Keratinocyte (primary cell): ENCODE results near the gene PRODH2. TPM values are rescaled to one million over a fixed set of nuclear protein-coding genes. Genes with fewer than 3 reads are reported as not detected.

Experiments used
- DNase-seq: peaks from one replicate; pipeline ENCODE4 v3.0.0-alpha.2; 2011; ENCODE audit warnings: low read depth, missing footprints, low spot score
- FAIRE-seq: peaks from 2 replicates; lab custom pipeline; 2011; peaks lifted over from hg19 to GRCh38; lab: Jason Lieb, UNC
- H2AFZ ChIP-seq: 2 replicates; pipeline ENCODE4 v1.6.0; 2012; ENCODE audit warnings: low read length, control low read depth, inconsistent platforms; ENCODE audit not compliant: control insufficient read depth
- H3K27ac ChIP-seq: 2 replicates; pipeline ENCODE4 v1.5.1; 2011; ENCODE audit warnings: low read length; ENCODE audit not compliant: control insufficient read depth, insufficient read depth
- H3K27me3 ChIP-seq: 3 replicates; pipeline ENCODE4 v1.6.0; 2011; ENCODE audit warnings: low read length; ENCODE audit not compliant: control insufficient read depth, insufficient read depth; ENCODE audit errors: extremely low read depth
- H3K36me3 ChIP-seq, 2 experiments: 2 replicates in 1 of 2; 3 replicates in 1 of 2; pipeline ENCODE4 v1.5.1; 2011; ENCODE audit warnings: low read length in 2 of 2, mild to moderate bottlenecking in 1 of 2; ENCODE audit not compliant: control insufficient read depth in 2 of 2, insufficient read depth in 2 of 2; ENCODE audit errors: extremely low read depth in 1 of 2
- H3K4me1 ChIP-seq: 3 replicates; pipeline ENCODE4 v1.5.1; 2011; ENCODE audit warnings: low read length; ENCODE audit not compliant: control insufficient read depth, insufficient read depth; ENCODE audit errors: extremely low read depth
- H3K4me2 ChIP-seq: 3 replicates; pipeline ENCODE4 v1.6.0; 2011; ENCODE audit warnings: low read depth, low read length; ENCODE audit not compliant: control insufficient read depth, insufficient read depth; ENCODE audit errors: extremely low read depth
- H3K4me3 ChIP-seq, 3 experiments: fragments of 200-600 bp in 1 of 3; sonication (generic) in 1 of 3; 2 replicates in 2 of 3; 3 replicates in 1 of 3; pipeline ENCODE4 v1.5.1; 2011 to 2016; ENCODE audit warnings: low read length in 3 of 3, mild to moderate bottlenecking in 3 of 3, control low read depth in 2 of 3, inconsistent platforms in 1 of 3, low read depth in 1 of 3, mixed read lengths in 1 of 3, mixed run types in 1 of 3, moderate library complexity in 1 of 3; ENCODE audit not compliant: control insufficient read depth in 2 of 3, insufficient read depth in 2 of 3; ENCODE audit errors: extremely low read depth in 1 of 3
- H3K79me2 ChIP-seq: 2 replicates; pipeline ENCODE4 v1.6.0; 2012; ENCODE audit warnings: low read length; ENCODE audit not compliant: control insufficient read depth, insufficient read depth
- H3K9ac ChIP-seq: 3 replicates; pipeline ENCODE4 v1.6.0; 2011; ENCODE audit warnings: low read length; ENCODE audit not compliant: control insufficient read depth, insufficient read depth; ENCODE audit errors: extremely low read depth
- H3K9me1 ChIP-seq: 3 replicates; pipeline ENCODE4 v1.6.0; 2011; ENCODE audit warnings: low read length; ENCODE audit not compliant: control insufficient read depth, insufficient read depth; ENCODE audit errors: extremely low read depth
- H3K9me3 ChIP-seq: 2 replicates; pipeline ENCODE4 v1.5.1; 2012; ENCODE audit warnings: low read depth, low read length; ENCODE audit not compliant: control insufficient read depth
- H4K20me1 ChIP-seq: 3 replicates; pipeline ENCODE4 v1.6.0; 2011; ENCODE audit warnings: low read length; ENCODE audit not compliant: control insufficient read depth, insufficient read depth; ENCODE audit errors: extremely low read depth
- CTCF ChIP-seq, 3 experiments: IDR thresholded peaks in 1 of 3; conservative IDR thresholded peaks in 1 of 3; optimal IDR thresholded peaks in 1 of 3; 2 replicates in 2 of 3; 3 replicates in 1 of 3; pipeline versions ENCODE3 to v1.5.1; 2011; ENCODE audit warnings: low read length in 3 of 3, mild to moderate bottlenecking in 3 of 3, moderate library complexity in 2 of 3, control low read depth in 1 of 3, inconsistent platforms in 1 of 3; ENCODE audit not compliant: insufficient read depth in 2 of 3; ENCODE audit errors: extremely low read depth in 1 of 3
- EZH2 ChIP-seq: IDR thresholded peaks from one replicate; pipeline ENCODE4 v1.6.1; 2012; ENCODE audit warnings: inconsistent platforms, mild to moderate bottlenecking, low read length, moderate library complexity
- dilution Hi-C: fragments of 300-500 bp; cut with MboI; formaldehyde crosslinking; loops from one replicate; pipeline ENCODE4 v1.7.0; 2020; ENCODE audit warnings: low sequenced_read_pairs; ENCODE audit not compliant: extremely low pct_ligation_motif_present
- polyA plus RNA-seq, 5 experiments: library from polyadenylated mRNA; depleted of rRNA in 3 of 5; stranded (reverse) in 3 of 5; stranded (forward) in 1 of 5; unstranded in 1 of 5; fragments of >200 nt; gene quantifications; 1 replicate in 1 of 5; 2 replicates in 3 of 5; 3 replicates in 1 of 5; pipeline versions ENCODE4 v1.2.1 to v1.2.3, GENCODE V29; 2011 to 2012; ENCODE audit warnings: missing spikeins in 2 of 5, low read depth in 1 of 5, low replicate concordance in 1 of 5

Gene PRODH2
- polyA plus RNA-seq, 1 donor (not counting 4 experiments of a cell fraction or from before 2014, with no cell fraction given), result not detected

GRCh38 chr19:35848919-35849505, 36.4 kb upstream of the PRODH2 start:
- H3K9ac ChIP-seq, result no peak overlapping the region
- H3K4me3 ChIP-seq, result no peak overlapping the region
- peaks cover 36% of the 10 kb centered on the region for H3K27me3 ChIP-seq

GRCh38 chr19:35848486-35848885, 35.8 kb upstream of the PRODH2 start:
- dilution Hi-C loops, result no loop called here
- H2AFZ ChIP-seq, result no peak overlapping the region
- H3K9me3 ChIP-seq, result no peaks in the 10 kb centered on the region
- no peaks in the 10 kb centered on the region for H3K36me3 ChIP-seq
- no peaks in the 10 kb centered on the region for H3K9me1 ChIP-seq
- peaks cover 41% of the 10 kb centered on the region for H3K27me3 ChIP-seq
- FAIRE-seq, result no peak
- no peak overlapping the region for H3K4me2 ChIP-seq
- no peak overlapping the region for H3K9ac ChIP-seq
- H4K20me1 ChIP-seq, result no peaks in the 10 kb centered on the region
- H3K27ac ChIP-seq, result no peak overlapping the region
- no peak for DNase-seq
- TF ChIP-seq EZH2 (no peak), CTCF (optimal IDR thresholded peaks at IDR 0.05 in 1 of 3, IDR thresholded peaks at IDR 0.05 in 1 of 3, conservative IDR thresholded peaks at IDR 0.05 in 1 of 3; ENCODE audit: extremely low read depth in 1 of 3, insufficient read depth in 2 of 3, low read length in 3 of 3) (no peak)
- H3K4me1 ChIP-seq, result peaks cover 3% of the 10 kb centered on the region
- no peaks in the 10 kb centered on the region for H3K79me2 ChIP-seq
- no peak overlapping the region for H3K4me3 ChIP-seq

More at GRCh38 chr19:35848919-35849505, 36.4 kb upstream of the PRODH2 start:
- Histone ChIP-seq H3K27ac (no peak overlapping the region), H2AFZ (no peak overlapping the region), H3K9me3 (no peaks in the 10 kb centered on the region), H4K20me1 (no peaks in the 10 kb centered on the region), H3K79me2 (no peaks in the 10 kb centered on the region), H3K9me1 (no peaks in the 10 kb centered on the region), H3K36me3 (no peaks in the 10 kb centered on the region), H3K4me2 (no peak overlapping the region), H3K4me1 (peaks cover 3% of the 10 kb centered on the region)
- dilution Hi-C loops, result no loop called here
- FAIRE-seq, result no peak
- no peak for TF ChIP-seq EZH2
- TF ChIP-seq CTCF (optimal IDR thresholded peaks at IDR 0.05 in 1 of 3, IDR thresholded peaks at IDR 0.05 in 1 of 3, conservative IDR thresholded peaks at IDR 0.05 in 1 of 3; ENCODE audit: extremely low read depth in 1 of 3, insufficient read depth in 2 of 3, low read length in 3 of 3), result no peak
- DNase-seq, result no peak
